Thymus (tissue), 11 donors: ENCODE results near the gene APBB2. TPM values are rescaled to one million over a fixed set of nuclear protein-coding genes. Genes with fewer than 3 reads are reported as not detected.
"Not testable (repeated sequence)": the region's sequence is repeated elsewhere in the genome, so short reads cannot be mapped to it uniquely, and the experiment has no call there.

Source experiments
- DNase-seq, 9 donors: peaks; one replicate each; pipeline ENCODE4 v3.0.0-alpha.2; 2013; ENCODE audit warnings: low spot score in 9 of 9, low read depth in 6 of 9, missing footprints in 1 of 9
- H3K27ac ChIP-seq, 2 donors: one replicate each; pipeline ENCODE4 v1.5.1; 2013; ENCODE audit warnings: control low read depth in 1 of 2, low read depth in 1 of 2, low read length in 1 of 2, mild to moderate bottlenecking in 1 of 2, moderate library complexity in 1 of 2
- H3K27me3 ChIP-seq, 2 donors: one replicate each; pipeline ENCODE4 v1.5.1; 2013; ENCODE audit warnings: low read length in 1 of 2; ENCODE audit not compliant: control insufficient read depth in 2 of 2, insufficient read depth in 1 of 2
- H3K36me3 ChIP-seq, 2 donors: one replicate each; pipeline ENCODE4 v1.5.1; 2013; ENCODE audit warnings: low read length in 1 of 2, mild to moderate bottlenecking in 1 of 2, moderate library complexity in 1 of 2; ENCODE audit not compliant: control insufficient read depth in 2 of 2, insufficient read depth in 2 of 2
- H3K4me1 ChIP-seq, 2 donors: one replicate each; pipeline ENCODE4 v1.5.1; 2013; ENCODE audit warnings: low read length in 2 of 2; ENCODE audit not compliant: control insufficient read depth in 2 of 2, insufficient read depth in 2 of 2
- H3K4me3 ChIP-seq, 2 donors: one replicate each; pipeline ENCODE4 v1.5.1; 2013; ENCODE audit warnings: low read length in 2 of 2, control low read depth in 1 of 2, mild to moderate bottlenecking in 1 of 2
- H3K9me3 ChIP-seq, 2 donors: one replicate each; pipeline ENCODE4 v1.5.1; 2013; ENCODE audit warnings: low read length in 1 of 2, mild to moderate bottlenecking in 1 of 2; ENCODE audit not compliant: control insufficient read depth in 2 of 2, insufficient read depth in 1 of 2
- WGBS: extraction: QIAGEN DNeasy Blood & Tissue Kit; methylation state at CpG from one replicate; pipeline ENCODE4 v1.1.7; 2013; 5-methylcytosine and 5-hydroxymethylcytosine counted together
- polyA plus RNA-seq: library from polyadenylated mRNA; stranded (reverse); fragments of 200-250 nt; gene quantifications from one replicate; pipeline ENCODE4 v1.2.3, GENCODE V29; 2013
- total RNA-seq: library from RNA; stranded (reverse); fragments of 120-200 nt; gene quantifications from one replicate; pipeline ENCODE4 v1.2.4, GENCODE V29; 2013
- donor health status: healthy.

The APBB2 gene
- total and polyA plus RNA-seq, 2 donors = 10.0 to 20.2 TPM

GRCh38 chr4:41149568-41149967 lies 64.8 kb downstream of the APBB2 start:
- WGBS = 88% methylated on average over 4 of the region's 4 CpGs
- H3K9me3 ChIP-seq, H3K27ac ChIP-seq, H3K27me3 ChIP-seq, H3K4me1 ChIP-seq, DNase-seq, H3K4me3 ChIP-seq, H3K36me3 ChIP-seq: not testable (repeated sequence)

DNA sequence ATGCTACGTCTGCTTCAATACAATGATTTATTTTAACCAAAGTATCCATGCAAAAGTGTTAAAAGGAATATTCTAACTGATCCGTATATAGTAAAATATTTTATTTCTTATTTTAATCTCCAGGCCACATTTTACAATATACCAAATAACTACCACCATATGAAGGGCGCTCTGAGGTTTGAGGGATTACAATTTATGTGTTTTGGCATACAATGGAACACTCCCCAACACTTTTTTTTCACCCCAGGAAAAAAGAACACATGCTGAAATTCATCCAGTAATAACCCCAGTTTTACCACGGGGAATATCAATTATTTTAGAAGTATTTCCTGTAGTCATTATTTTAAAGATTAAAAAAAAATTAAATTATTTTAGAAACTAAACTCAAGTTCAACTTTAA lies 65.4 kb downstream of the APBB2 start:
- DNase-seq = no peak
- WGBS = 87% methylated on average over 4 of the region's 4 CpGs
- Histone ChIP-seq H3K27me3 (no peaks in the 10 kb centered on the region), H3K36me3 (no peaks in the 10 kb centered on the region), H3K4me1 (peaks cover 0 to 7% of the 10 kb centered on the region in 2 donors), H3K9me3 (no peaks in the 10 kb centered on the region), H3K4me3 (no peak overlapping the region), H3K27ac (no peak overlapping the region)

- no peak for DNase-seq
- 95% methylated on average over 4 of the region's 4 CpGs for WGBS
- no peak overlapping the region for H3K27ac ChIP-seq
Observed at GRCh38 chr4:41148292-41148691, 66.0 kb downstream of the APBB2 start.

DNA sequence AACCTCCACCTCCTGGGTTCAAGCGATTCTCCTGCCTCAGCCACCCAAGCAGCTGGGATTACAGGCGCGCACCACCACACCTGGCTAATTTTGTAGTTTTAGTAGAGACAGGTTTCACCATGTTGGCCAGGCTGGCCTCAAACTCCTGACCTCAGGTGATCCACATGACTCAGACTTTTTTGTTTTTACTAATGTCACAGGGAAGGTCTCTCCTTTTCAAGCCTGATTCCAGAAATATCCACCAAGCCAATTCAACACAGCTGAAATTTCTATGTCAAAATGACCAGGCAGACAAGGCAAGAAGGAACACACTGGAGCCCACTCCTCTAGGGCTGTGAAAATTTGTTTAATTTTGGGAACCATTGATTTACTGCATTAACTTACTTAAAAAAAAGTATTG lies 66.8 kb downstream of the APBB2 start:
- H3K4me3 ChIP-seq, H3K27ac ChIP-seq, DNase-seq, H3K9me3 ChIP-seq, H3K36me3 ChIP-seq, H3K27me3 ChIP-seq: not testable (repeated sequence)
- 97% methylated on average over 3 of the region's 3 CpGs for WGBS
- peaks cover 0 to 11% of the 10 kb centered on the region in 2 donors for H3K4me1 ChIP-seq

More at GRCh38 chr4:41148292-41148691, 66.0 kb downstream of the APBB2 start:
- H3K4me1 ChIP-seq = peaks cover 0 to 7% of the 10 kb centered on the region in 2 donors
- H3K36me3 ChIP-seq = no peaks in the 10 kb centered on the region
- no peak overlapping the region for H3K4me3 ChIP-seq
- H3K9me3 ChIP-seq = no peaks in the 10 kb centered on the region
- H3K27me3 ChIP-seq = no peaks in the 10 kb centered on the region

- no peaks in the 10 kb centered on the region for H3K9me3 ChIP-seq
- WGBS = 62% methylated on average over 14 of the region's 14 CpGs
- H3K27ac ChIP-seq = peak overlapping the region in 1 of 2 donors; percentile 12
- no peak for DNase-seq
- no peaks in the 10 kb centered on the region for H3K27me3 ChIP-seq
- peaks cover 0 to 14% of the 10 kb centered on the region in 2 donors for H3K4me1 ChIP-seq
- H3K4me3 ChIP-seq = no peak overlapping the region
- no peaks in the 10 kb centered on the region for H3K36me3 ChIP-seq
Observed at GRCh38 chr4:41146716-41147506, 67.4 kb downstream of the APBB2 start.

GRCh38 chr4:41146196-41146595 lies 68.1 kb downstream of the APBB2 start:
- H3K36me3 ChIP-seq = no peaks in the 10 kb centered on the region
- H3K4me3 ChIP-seq = no peak overlapping the region
- DNase-seq = no peak
- no peak overlapping the region for H3K27ac ChIP-seq
- 95% methylated on average over 5 of the region's 5 CpGs for WGBS
- H3K27me3 ChIP-seq = no peaks in the 10 kb centered on the region
- no peaks in the 10 kb centered on the region for H3K9me3 ChIP-seq
- peaks cover 0 to 14% of the 10 kb centered on the region in 2 donors for H3K4me1 ChIP-seq

DNA sequence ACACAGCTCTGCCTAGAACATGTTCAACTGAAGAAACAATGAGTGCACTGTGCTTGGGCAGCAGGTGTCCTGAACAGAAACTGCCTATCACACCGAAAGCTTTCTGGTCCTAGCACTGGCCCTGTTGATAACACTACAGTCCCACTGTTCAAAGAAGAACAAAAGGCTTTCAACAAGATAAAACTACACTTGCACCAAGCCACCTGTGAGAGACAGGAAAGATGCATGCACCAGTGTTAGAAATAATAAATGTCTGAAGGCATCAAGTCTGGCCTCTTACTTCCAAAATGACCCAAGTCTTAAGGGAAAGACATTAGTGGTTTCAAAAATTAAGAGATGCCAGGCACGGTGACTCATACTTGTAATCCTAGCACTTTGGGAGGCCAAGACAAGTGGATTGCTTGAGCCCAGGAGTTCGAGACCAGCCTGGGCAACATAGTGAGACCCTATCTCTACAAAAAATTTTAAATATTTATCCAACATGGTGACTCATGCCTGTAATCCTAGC lies 68.7 kb downstream of the APBB2 start:
- Histone ChIP-seq H3K9me3 (no peaks in the 10 kb centered on the region), H3K36me3 (no peaks in the 10 kb centered on the region), H3K27ac (no peak overlapping the region), H3K4me3 (no peak overlapping the region), H3K27me3 (no peaks in the 10 kb centered on the region), H3K4me1 (peaks cover 0 to 14% of the 10 kb centered on the region in 2 donors)
- DNase-seq = no peak
- 78% methylated on average over 3 of the region's 3 CpGs for WGBS

GRCh38 chr4:41144812-41145211 lies 69.5 kb downstream of the APBB2 start:
- Histone ChIP-seq H3K27me3 (no peaks in the 10 kb centered on the region), H3K4me1 (peaks cover 0 to 14% of the 10 kb centered on the region in 2 donors), H3K36me3 (no peaks in the 10 kb centered on the region), H3K9me3 (no peaks in the 10 kb centered on the region), H3K27ac (no peak overlapping the region), H3K4me3 (no peak overlapping the region)
- WGBS = 91% methylated on average over 5 of the region's 5 CpGs
- no peak for DNase-seq

DNA sequence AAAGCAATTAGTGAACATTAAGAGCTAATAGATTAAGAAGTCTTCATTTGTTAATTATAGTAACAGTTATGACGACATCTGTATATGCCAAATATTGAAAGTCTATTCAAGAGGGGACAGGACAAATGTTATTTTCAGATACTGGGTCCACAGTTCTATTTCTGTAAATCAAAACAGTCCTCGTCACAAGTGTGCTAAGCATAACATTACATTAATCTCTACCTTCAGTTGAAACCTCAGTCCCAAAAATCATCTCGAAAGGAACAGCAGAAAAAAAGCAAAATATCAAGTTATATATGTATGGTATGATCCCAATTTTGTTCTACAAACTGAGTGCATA lies 70.3 kb downstream of the APBB2 start:
- 88% methylated on average over 3 of the region's 3 CpGs for WGBS
- Histone ChIP-seq H3K4me1 (peaks cover 0 to 14% of the 10 kb centered on the region in 2 donors), H3K9me3 (no peaks in the 10 kb centered on the region), H3K4me3 (no peak overlapping the region), H3K36me3 (no peaks in the 10 kb centered on the region), H3K27ac (no peak overlapping the region), H3K27me3 (no peaks in the 10 kb centered on the region)
- no peak for DNase-seq
